GM10248 (cell line): Measurements from ENCODE around the gene RUFY1.

Experiments
- CTCF ChIA-PET: fragments of 300-600 bp; sonication (Branson Sonifier 250); formaldehyde crosslinking; extraction: SDS; loops from one replicate; lab custom pipeline; 2021; ENCODE audit warnings: antibody characterized with exemption; lab: Yijun Ruan, JAX
- POLR2A ChIA-PET: fragments of 350-650 bp; sonication (Branson Sonifier 250); formaldehyde crosslinking; extraction: SDS; loops from one replicate; lab custom pipeline; 2020; ENCODE audit warnings: antibody characterized with exemption; lab: Yijun Ruan, JAX
- DNase-seq: peaks from one replicate; pipeline ENCODE4 v3.0.0; 2012; ENCODE audit errors: extremely low spot score
- TF ChIP-seq, protein P1 (sequence below): IDR thresholded peaks from 2 replicates; pipeline ENCODE4 v1.5.1; 2012; ENCODE audit warnings: mild to moderate bottlenecking, low read depth; ENCODE audit errors: extremely low read depth, missing control alignments, control extremely low read depth

RUFY1 gene

DNA sequence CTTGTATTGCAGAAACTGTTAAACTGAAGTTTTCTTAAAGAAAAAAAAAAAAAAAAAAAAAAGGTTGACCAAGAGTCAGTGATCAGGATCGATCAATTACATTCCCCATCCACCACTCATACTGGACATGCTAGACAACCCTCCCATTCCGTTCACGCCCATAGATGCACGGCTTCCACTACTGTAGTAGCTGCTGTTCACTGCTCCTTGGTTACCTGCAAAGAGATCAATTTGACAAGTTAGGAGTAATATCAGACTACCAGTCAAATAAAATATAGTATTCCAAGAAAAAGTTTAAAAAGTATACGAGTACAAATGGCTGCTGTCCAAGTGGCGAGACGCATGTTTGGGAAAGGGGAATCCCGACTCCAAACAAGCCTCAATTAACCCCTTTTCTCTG lies 64.4 kb downstream of the RUFY1 start:
- CTCF ChIA-PET: interaction anchor here (0.8 to 4.3 kb wide), 2 partner anchors 9 kb away, joined by 3 to 23 read pairs; partner anchors contain the start of gene HNRNPH1
- DNase-seq: no peak

DNA sequence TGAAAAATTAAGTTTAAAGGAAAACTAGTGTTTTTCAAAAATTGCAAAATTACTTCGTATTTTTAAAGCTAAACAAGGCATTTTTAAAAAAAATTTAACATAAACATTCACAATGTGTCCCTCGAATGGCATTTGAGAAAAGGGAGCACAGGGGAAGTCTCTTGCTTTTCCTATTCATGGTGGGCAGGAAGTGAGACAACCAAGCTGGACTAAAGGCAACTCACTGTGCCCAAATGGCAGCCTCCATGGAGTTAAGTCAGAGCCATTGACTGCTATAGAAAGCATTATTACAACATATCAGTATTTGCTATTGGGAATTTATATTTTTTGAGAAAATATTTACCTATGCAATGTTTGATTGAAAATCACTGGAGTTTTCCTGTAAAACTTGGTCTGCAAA lies 64.8 kb downstream of the RUFY1 start:
- CTCF ChIA-PET: interaction anchor here (0.8 kb wide), 1 partner anchor 8 kb away, joined by 3 read pairs; the partner anchor contains the start of gene HNRNPH1
- TF ChIP-seq, protein P1, sequence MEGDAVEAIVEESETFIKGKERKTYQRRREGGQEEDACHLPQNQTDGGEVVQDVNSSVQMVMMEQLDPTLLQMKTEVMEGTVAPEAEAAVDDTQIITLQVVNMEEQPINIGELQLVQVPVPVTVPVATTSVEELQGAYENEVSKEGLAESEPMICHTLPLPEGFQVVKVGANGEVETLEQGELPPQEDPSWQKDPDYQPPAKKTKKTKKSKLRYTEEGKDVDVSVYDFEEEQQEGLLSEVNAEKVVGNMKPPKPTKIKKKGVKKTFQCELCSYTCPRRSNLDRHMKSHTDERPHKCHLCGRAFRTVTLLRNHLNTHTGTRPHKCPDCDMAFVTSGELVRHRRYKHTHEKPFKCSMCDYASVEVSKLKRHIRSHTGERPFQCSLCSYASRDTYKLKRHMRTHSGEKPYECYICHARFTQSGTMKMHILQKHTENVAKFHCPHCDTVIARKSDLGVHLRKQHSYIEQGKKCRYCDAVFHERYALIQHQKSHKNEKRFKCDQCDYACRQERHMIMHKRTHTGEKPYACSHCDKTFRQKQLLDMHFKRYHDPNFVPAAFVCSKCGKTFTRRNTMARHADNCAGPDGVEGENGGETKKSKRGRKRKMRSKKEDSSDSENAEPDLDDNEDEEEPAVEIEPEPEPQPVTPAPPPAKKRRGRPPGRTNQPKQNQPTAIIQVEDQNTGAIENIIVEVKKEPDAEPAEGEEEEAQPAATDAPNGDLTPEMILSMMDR: no peak
- POLR2A ChIA-PET: interaction anchor here (1.3 to 5.7 kb wide), 2 partner anchors 8 to 187 kb away, joined by 3 to 74 read pairs; partner anchors contain the start of gene HNRNPH1
- no peak for DNase-seq

More for the DNA sequence above, 64.4 kb downstream of the RUFY1 start:
- TF ChIP-seq, protein P1: no peak
- POLR2A ChIA-PET: interaction anchor here (0.6 to 5.7 kb wide), 5 partner anchors 9 to 187 kb away, joined by 3 to 74 read pairs (median 3); partner anchors contain the start of genes HNRNPH1 and MAML1

DNA sequence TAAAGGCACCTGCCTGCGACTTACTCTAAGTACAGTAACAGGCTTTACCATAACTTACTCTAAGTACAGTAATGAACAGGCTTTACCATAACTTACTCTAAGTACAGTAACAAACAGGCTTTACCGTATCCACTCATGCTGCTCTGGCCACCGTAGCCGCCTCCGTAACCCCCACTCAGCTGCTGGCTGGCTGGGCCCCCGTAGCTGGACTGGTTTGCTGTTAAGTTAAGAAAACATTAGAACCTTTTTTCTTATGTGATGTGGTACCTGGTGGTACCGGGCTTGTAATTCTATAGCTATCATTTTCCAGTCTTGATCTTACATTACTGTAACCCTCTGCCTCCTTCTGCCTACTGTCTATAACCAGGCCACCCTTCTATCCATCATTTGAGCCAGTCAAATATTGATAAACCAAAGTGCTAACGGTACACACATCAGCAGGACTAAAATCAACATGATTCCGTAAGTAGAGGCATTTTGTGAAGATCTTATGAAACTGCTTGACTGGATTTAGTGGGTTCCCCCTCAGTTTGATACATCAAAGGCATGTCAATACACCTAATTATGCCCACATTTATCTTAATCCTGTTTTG lies 65.7 kb downstream of the RUFY1 start:
- ChIA-PET POLR2A (interaction anchor here (1.3 kb wide), 1 partner anchor 186 kb away, joined by 3 read pairs; no protein-coding TSS in a partner anchor), CTCF (no interaction called here)
- DNase-seq: no peak
- TF ChIP-seq, protein P1: no peak

DNA sequence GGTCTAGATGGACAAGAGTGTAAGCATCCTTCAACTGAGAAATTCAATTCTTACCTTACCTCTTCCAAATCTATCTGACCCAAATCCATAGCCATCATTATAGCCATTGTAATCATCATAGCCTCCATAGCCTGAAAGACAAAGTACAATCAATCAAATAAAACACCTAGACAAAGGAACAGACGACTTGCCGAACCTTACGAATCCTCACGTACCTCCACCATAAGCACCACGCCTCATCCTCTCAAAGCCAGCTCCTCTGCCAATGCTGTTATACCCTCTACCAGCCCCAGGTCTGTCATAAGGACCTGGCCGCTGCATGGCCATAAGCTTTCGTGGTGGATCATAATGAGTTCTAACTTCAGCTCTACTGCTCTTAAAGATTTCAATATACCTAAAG lies 67.6 kb downstream of the RUFY1 start:
- no peak for DNase-seq
- POLR2A ChIA-PET: interaction anchor here (1.3 kb wide), 1 partner anchor 13 kb away, joined by 3 read pairs; no protein-coding TSS in a partner anchor
- TF ChIP-seq, protein P1: no peak
- CTCF ChIA-PET: interaction anchor here (1.0 to 1.3 kb wide), 2 partner anchors 16 to 18 kb away, joined by 3 to 4 read pairs; no protein-coding TSS in a partner anchor

DNA sequence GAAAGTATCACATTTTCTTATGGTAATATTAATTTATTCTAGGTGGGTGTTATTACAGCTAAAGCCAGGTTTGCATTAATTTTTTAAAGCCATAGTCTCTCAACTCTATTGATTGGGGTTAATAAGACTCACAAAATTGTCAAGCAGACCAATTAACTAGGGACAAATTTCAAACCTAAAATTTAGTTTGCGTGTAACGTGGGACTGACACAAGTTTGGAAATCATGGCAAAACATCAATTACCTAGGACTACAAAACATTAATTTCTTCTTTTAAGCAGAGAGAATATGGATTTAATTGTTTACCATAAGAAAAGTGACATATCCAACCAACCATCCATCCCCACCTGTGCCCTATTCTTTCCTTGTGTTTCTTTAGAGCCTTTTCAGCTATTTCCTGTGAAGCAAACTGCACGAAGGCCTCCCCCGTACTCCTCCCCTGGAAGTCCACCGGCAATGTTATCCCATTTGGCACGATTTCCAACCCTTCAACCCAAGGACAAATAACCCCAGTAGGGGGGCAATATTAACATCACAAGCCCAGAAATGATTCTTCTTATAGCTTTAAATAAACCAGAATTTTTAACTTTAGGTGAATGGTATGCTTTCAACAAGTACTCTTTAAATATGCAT lies 68.7 kb downstream of the RUFY1 start:
- ChIA-PET POLR2A (interaction anchor here (2.1 kb wide), 1 partner anchor 8 kb away, joined by 12 read pairs; no protein-coding TSS in a partner anchor), CTCF (no interaction called here)
- TF ChIP-seq, protein P1: no peak

DNA sequence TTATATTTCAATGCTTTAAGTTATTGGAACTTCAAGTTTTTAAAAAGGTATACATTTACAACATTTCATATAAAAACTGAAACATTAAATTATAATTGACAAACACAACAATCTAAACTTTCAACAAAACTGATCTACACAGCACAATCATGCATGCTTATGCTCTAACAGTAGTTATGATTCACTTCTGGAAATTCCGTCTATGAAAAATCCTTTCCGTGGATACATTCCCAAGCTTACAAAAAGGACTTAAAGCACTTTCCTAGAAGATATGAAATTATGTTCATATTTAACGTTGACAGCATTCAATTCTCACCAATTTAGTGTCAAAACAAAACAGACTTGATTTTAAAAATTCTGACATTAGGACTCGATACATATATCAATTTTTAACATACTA lies 69.4 kb downstream of the RUFY1 start:
- DNase-seq: no peak
- ChIA-PET CTCF (interaction anchor here (1.2 kb wide), 1 partner anchor 8 kb away, joined by 3 read pairs; no protein-coding TSS in a partner anchor), POLR2A (interaction anchor here (2.1 kb wide), 1 partner anchor 9 kb away, joined by 12 read pairs; no protein-coding TSS in a partner anchor)
- TF ChIP-seq, protein P1: no peak

More for the DNA sequence above, 68.7 kb downstream of the RUFY1 start:
- no peak for DNase-seq
